Breast epithelium (tissue), 4 donors: ENCODE measurements around the gene POLA1. TPM values are rescaled to one million over a fixed set of nuclear protein-coding genes. Genes with fewer than 3 reads are reported as not detected.

ENCODE experiments used
- DNase-seq, 2 donors: peaks; one replicate each; pipeline ENCODE4 v3.0.0-alpha.2; 2019; ENCODE audit warnings: low spot score in 2 of 2
- H3K27ac ChIP-seq, 2 donors: fragments of 200-600 bp; sonication (generic) in 1 of 2; one replicate each; pipeline ENCODE4 v1.5.1; 2016 to 2019; ENCODE audit warnings: mild to moderate bottlenecking in 1 of 2
- H3K27me3 ChIP-seq, 2 donors: fragments of 200-600 bp; sonication (generic) in 1 of 2; one replicate each; pipeline versions ENCODE4 v1.5.1 to v1.6.0; 2017 to 2019; ENCODE audit warnings: control low read depth in 1 of 2, mild to moderate bottlenecking in 1 of 2
- H3K36me3 ChIP-seq: fragments of 200-600 bp; one replicate; pipeline ENCODE4 v1.5.1; 2019
- H3K4me1 ChIP-seq, 2 donors: fragments of 200-600 bp; sonication (generic); one replicate each; pipeline ENCODE4 v1.5.1; 2016 to 2019; ENCODE audit warnings: control low read depth in 1 of 2
- H3K4me3 ChIP-seq, 3 donors: fragments of 200-600 bp; sonication (generic); 1 replicate in 2 of 3; 2 replicates in 1 of 3; pipeline ENCODE4 v1.5.1; 2016 to 2019; ENCODE audit warnings: mild to moderate bottlenecking in 3 of 3, moderate library complexity in 2 of 3
- H3K9me3 ChIP-seq, 2 donors: fragments of 200-600 bp; sonication (generic) in 1 of 2; one replicate each; pipeline ENCODE4 v1.5.1; 2016 to 2019; ENCODE audit warnings: control low read depth in 1 of 2
- POLR2A ChIP-seq: fragments of 450-650 bp; IDR thresholded peaks from one replicate; pipeline ENCODE4 v1.6.1; 2016; ENCODE audit warnings: antibody characterized with exemption, mild to moderate bottlenecking, moderate library complexity
- POLR2AphosphoS5 ChIP-seq, 3 donors: sonication (generic); formaldehyde crosslinking; IDR thresholded peaks; one replicate each; pipeline ENCODE4 v1.6.1; 2017; ENCODE audit warnings: antibody characterized with exemption in 3 of 3
- intact Hi-C: fragments of 100-400 bp; cut with DNase I; formaldehyde crosslinking; loops from one replicate; pipeline ENCODE4 v1.15.1; 2023; ENCODE audit warnings: low total_unique reads
- total RNA-seq, 3 donors: library from RNA; depleted of rRNA; stranded (reverse); fragments of >200 nt; gene quantifications; one replicate each; pipeline ENCODE4 v1.1.0, GENCODE V29; 2016
- TF ChIP-seq, protein P1 (sequence below), 3 donors: fragments of 450-650 bp; IDR thresholded peaks; one replicate each; pipeline ENCODE4 v1.5.1; 2016 to 2017; ENCODE audit warnings: antibody characterized with exemption in 3 of 3, mild to moderate bottlenecking in 3 of 3, moderate library complexity in 3 of 3

The POLA1 gene
- total RNA-seq, 3 donors from 2014 or later, result 8.2 to 21.8 (median 20.3) TPM

DNA sequence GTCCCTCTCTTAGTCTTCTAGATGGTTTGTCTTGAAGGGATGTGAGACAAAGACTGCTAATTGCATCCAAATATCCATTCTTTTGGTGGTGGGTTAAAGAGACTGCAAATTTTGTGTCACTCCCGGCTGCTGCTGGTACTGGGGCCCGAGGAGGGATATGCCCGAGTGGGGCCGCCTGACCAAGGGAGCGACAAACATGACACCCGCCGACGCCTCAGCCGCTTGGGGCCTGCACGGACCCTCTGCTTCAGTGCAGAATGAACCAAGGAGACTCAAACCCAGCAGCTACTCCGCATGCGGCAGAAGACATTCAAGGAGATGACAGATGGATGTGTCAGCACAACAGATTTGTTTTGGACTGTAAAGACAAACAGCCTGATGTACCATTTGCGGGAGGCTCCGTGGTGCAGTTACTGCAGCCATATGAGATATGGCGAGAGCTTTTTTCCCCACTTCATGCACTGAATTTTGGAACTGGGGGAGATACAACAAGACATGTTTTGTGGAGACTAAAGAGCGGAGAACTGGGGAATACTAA is 335.6 kb downstream of the POLA1 start:
- no peaks in the 10 kb centered on the region for H3K36me3 ChIP-seq
- peaks cover 0 to 22% of the 10 kb centered on the region in 2 donors for H3K27me3 ChIP-seq
- H3K4me3 ChIP-seq, result no peak overlapping the region
- no peak overlapping the region for H3K27ac ChIP-seq
- TF ChIP-seq POLR2AphosphoS5 (IDR thresholded peaks at IDR 0.05) (no peak), POLR2A (no peak)
- TF ChIP-seq, protein P1, sequence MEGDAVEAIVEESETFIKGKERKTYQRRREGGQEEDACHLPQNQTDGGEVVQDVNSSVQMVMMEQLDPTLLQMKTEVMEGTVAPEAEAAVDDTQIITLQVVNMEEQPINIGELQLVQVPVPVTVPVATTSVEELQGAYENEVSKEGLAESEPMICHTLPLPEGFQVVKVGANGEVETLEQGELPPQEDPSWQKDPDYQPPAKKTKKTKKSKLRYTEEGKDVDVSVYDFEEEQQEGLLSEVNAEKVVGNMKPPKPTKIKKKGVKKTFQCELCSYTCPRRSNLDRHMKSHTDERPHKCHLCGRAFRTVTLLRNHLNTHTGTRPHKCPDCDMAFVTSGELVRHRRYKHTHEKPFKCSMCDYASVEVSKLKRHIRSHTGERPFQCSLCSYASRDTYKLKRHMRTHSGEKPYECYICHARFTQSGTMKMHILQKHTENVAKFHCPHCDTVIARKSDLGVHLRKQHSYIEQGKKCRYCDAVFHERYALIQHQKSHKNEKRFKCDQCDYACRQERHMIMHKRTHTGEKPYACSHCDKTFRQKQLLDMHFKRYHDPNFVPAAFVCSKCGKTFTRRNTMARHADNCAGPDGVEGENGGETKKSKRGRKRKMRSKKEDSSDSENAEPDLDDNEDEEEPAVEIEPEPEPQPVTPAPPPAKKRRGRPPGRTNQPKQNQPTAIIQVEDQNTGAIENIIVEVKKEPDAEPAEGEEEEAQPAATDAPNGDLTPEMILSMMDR (IDR thresholded peaks at IDR 0.05), result no peak
- H3K4me1 ChIP-seq, result no peaks in the 10 kb centered on the region
- intact Hi-C loops, result no loop called here
- H3K9me3 ChIP-seq, result no peaks in the 10 kb centered on the region
- no peak for DNase-seq

DNA sequence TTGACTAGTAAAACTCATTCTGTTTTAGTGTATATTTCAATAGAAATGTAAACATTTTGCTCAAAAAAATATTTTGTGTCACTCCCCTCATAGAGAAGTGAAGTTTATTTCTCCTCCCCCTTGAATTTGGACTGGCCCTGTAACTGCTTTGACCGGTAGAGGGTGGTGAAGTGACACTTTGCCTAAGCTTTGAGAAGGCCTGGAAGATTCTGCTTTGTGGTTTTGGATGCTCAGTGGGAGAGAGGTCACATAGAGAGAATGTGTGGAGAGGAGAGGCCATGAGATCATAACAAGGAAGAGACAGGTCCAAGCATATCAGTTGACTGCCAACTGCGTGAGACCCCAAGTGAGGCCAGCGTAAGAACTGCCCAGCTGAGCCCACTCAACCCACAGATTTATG is 341.2 kb downstream of the POLA1 start:
- no peaks in the 10 kb centered on the region for H3K9me3 ChIP-seq
- no peak overlapping the region for H3K27ac ChIP-seq
- intact Hi-C loops, result no loop called here
- DNase-seq, result no peak
- TF ChIP-seq, protein P1 (IDR thresholded peaks at IDR 0.05), result no peak
- TF ChIP-seq POLR2AphosphoS5 (IDR thresholded peaks at IDR 0.05), result no peak
- no peak for TF ChIP-seq POLR2A
- H3K27me3 ChIP-seq, result peaks cover 0 to 6% of the 10 kb centered on the region in 2 donors
- no peaks in the 10 kb centered on the region for H3K4me1 ChIP-seq
- H3K36me3 ChIP-seq, result no peaks in the 10 kb centered on the region
- H3K4me3 ChIP-seq, result no peak overlapping the region

DNA sequence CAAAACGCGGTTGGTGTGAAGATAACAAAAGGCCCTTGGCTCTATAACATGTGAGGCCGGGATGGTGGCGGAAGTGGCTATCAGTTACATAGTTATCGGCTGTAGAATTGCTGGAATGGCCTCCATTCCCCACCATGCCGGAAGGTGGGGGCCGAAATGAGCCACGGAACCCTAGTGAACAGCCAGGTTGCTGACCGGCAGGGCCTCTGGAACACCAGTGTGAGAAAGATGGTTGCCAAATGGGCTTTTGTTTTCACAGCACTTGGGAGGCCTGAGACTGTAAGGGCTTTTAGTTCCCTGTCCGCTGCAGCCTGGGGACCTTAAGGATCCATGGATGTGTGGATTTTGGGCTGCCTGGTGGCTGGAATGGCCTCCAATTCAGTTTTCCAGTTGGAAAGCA is 345.3 kb downstream of the POLA1 start:
- DNase-seq, result no peak
- no peak for TF ChIP-seq POLR2A
- H3K27me3 ChIP-seq, result peaks cover 0 to 6% of the 10 kb centered on the region in 2 donors
- intact Hi-C loops, result no loop called here
- no peaks in the 10 kb centered on the region for H3K4me1 ChIP-seq
- no peaks in the 10 kb centered on the region for H3K9me3 ChIP-seq
- H3K4me3 ChIP-seq, result no peak overlapping the region
- H3K36me3 ChIP-seq, result no peaks in the 10 kb centered on the region
- H3K27ac ChIP-seq, result no peak overlapping the region

DNA sequence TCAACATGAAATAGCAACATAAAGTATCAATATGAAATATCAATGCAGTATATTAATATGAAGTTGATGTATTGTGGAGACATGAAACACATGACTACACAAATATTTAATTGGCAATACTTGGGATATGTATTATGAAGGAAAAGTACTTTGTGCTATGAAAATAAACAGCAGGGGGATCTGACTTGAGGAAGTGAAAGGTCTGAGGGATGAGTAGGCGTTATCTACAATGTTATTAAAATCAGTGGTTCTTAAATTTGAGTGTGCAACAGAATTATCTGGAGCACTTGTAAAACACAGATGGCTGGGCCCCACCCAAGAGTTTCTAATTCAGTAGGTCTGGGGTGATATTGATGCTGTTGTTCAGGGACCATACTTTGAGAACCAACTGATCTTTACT is 349.5 kb downstream of the POLA1 start:
- TF ChIP-seq POLR2AphosphoS5 (IDR thresholded peaks at IDR 0.05), result no peak
- no peak for TF ChIP-seq POLR2A
- TF ChIP-seq, protein P1 (IDR thresholded peaks at IDR 0.05), result no peak
- no peak overlapping the region for H3K4me3 ChIP-seq
- DNase-seq, result no peak
- intact Hi-C loops, result no loop called here
- H3K36me3 ChIP-seq, result no peaks in the 10 kb centered on the region
- no peaks in the 10 kb centered on the region for H3K4me1 ChIP-seq
- no peaks in the 10 kb centered on the region for H3K27me3 ChIP-seq
- no peaks in the 10 kb centered on the region for H3K9me3 ChIP-seq
- H3K27ac ChIP-seq, result no peak overlapping the region

Other genes starting within 250 kb of the POLA1 start
- gene PDK3, start 228.6 kb upstream of the POLA1 start, total RNA-seq, result 10 to 100 TPM; 16.0 to 63.8 (median 32.8) TPM
- gene PCYT1B, start 46.6 kb upstream of the POLA1 start, total RNA-seq, result under 1 TPM; 0.16 to 0.73 (median 0.33) TPM